ENCODE results near the gene FLAD1. TPM values are rescaled to one million over a fixed set of nuclear protein-coding genes. Genes with fewer than 3 reads are reported as not detected.
"Not testable (repeated sequence)": the region's sequence is repeated elsewhere in the genome, so short reads cannot be mapped to it uniquely, and the experiment has no call there.

The FLAD1 gene
- total and polyA plus RNA-seq, 2 donors (not counting 3 experiments of a cell fraction or from before 2014, with no cell fraction given): 42.2 to 59.1 TPM

DNA sequence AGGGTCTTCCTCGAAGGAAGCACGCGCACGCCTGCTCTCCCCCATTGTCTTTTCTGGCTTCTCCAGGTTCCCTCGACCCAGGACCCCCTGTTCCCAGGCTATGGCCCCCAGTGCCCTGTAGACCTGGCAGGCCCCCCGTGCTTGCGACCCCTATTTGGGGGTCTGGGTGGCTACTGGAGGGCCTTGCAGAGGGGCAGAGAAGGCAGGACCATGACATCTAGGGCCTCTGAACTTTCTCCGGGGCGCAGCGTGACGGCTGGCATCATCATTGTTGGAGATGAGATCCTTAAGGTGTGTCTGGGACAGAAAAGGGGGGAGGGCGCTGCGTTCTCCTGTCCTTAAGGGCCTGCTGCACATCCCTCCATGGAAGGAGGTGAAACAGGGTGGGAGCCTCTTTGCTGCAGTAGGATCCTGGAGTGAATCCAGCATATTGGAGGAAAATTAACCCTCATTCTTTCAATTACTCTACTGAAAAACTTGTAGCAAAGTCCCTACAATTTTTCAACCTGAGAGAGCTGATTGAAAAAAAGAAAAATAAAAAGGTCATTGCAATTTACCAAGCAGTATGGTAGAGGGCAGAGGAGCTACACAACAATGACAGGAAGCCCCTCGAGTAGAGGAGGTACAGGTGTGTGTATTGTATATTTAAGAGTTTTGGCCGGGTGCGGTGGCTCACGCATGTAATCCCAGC lies 777 bp downstream of the FLAD1 start:
- H3K4me3 ChIP-seq (replicated peaks in 1 of 3; ENCODE audit: insufficient read depth in 1 of 3, low read depth in 1 of 3, low read length in 3 of 3): peak overlapping the region; percentile 67 to 98 (median 92)
- FAIRE-seq (no peak), DNase-seq (ENCODE audit: low read depth, low spot score) (no peak)
- intact Hi-C loops (cut with micrococcal nuclease) (loop anchor here (1.0 kb wide), 2 partner anchors 10 to 22 kb away; partner anchors contain the start of gene CKS1B), dilution Hi-C loops (cut with MboI; ENCODE audit: extremely low pct_ligation_motif_present, low sequenced_read_pairs) (no loop called here)
- ChIA-PET CTCF (interaction anchor here (0.6 to 1.8 kb wide), 15 partner anchors 9 to 87 kb away, joined by 3 to 8 read pairs (median 4); partner anchors contain the start of genes ADAM15, CKS1B, EFNA4 and LENEP), POLR2A (interaction anchor here (0.7 to 1.4 kb wide), 2 partner anchors 10 kb away, joined by 4 read pairs; partner anchors contain the start of gene LENEP)
- peak overlapping the region; percentile 39 for H3K27ac ChIP-seq (ENCODE audit: insufficient read depth, low read depth, low read length)
- H3K36me3 ChIP-seq (ENCODE audit: control insufficient read depth in 2 of 2, extremely low read depth in 1 of 2, insufficient read depth in 2 of 2, low read length in 2 of 2): peaks cover 3 to 13% of the 10 kb centered on the region in 2 experiments
- no TSS peak for BruUV-seq (replicated peaks)
- no peaks in the 10 kb centered on the region for H3K9me1 ChIP-seq (replicated peaks; ENCODE audit: control insufficient read depth, extremely low read depth, insufficient read depth, low read length)
- H3K79me2 ChIP-seq (ENCODE audit: control insufficient read depth, insufficient read depth, low read length): peaks cover 23% of the 10 kb centered on the region
- peaks cover 11% of the 10 kb centered on the region for H3K4me1 ChIP-seq (ENCODE audit: control insufficient read depth, extremely low read depth, insufficient read depth, low read length)
- H3K9me3 ChIP-seq (replicated peaks; ENCODE audit: control insufficient read depth, insufficient read depth, low read length): no peaks in the 10 kb centered on the region
- no peaks in the 10 kb centered on the region for H3K27me3 ChIP-seq (ENCODE audit: control insufficient read depth in 2 of 2, insufficient read depth in 2 of 2, low read length in 2 of 2)
- H3K9ac ChIP-seq (replicated peaks; ENCODE audit: extremely low read depth, insufficient read depth, low read length): peak overlapping the region; percentile 79
- H3K4me2 ChIP-seq (ENCODE audit: insufficient read depth, low read length): peak overlapping the region; percentile 88
- peak overlapping the region; percentile 56 for H2AFZ ChIP-seq (ENCODE audit: low read depth, low read length)
- H4K20me1 ChIP-seq (replicated peaks; ENCODE audit: control insufficient read depth, extremely low read depth, insufficient read depth, low read length): no peaks in the 10 kb centered on the region
- no peak for TF ChIP-seq GATA2 (IDR thresholded peaks at IDR 0.05; ENCODE audit: insufficient read depth, insufficient read length, low read depth, low read length)

DNA sequence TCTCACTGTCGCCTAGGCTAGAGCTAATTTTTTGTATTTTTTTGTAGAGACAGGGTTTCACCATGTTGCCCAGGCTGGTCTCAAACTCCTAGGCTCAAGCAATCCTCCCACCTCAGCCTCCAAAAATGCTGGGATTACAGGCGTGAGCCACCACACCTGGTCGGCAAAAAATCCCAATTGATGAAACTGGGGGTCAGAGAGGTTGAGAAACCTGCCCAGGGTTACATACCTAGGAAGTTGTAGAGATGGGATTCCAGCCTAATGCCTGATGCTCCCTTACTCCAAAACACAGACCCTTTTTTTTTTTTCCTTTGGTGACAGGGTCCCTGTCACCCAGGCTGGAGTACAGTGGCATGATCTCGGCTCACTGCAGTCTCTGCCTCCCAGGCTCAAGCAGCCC lies 3.6 kb downstream of the FLAD1 start:
- H2AFZ ChIP-seq (ENCODE audit: low read depth, low read length); H3K9me1 ChIP-seq (replicated peaks; ENCODE audit: control insufficient read depth, extremely low read depth, insufficient read depth, low read length); intact Hi-C loops (cut with micrococcal nuclease); POLR2A ChIA-PET; FAIRE-seq; BruUV-seq (replicated peaks); H3K4me3 ChIP-seq (replicated peaks in 1 of 3; ENCODE audit: insufficient read depth in 1 of 3, low read depth in 1 of 3, low read length in 3 of 3); H3K9ac ChIP-seq (replicated peaks; ENCODE audit: extremely low read depth, insufficient read depth, low read length); H3K27me3 ChIP-seq (ENCODE audit: control insufficient read depth in 2 of 2, insufficient read depth in 2 of 2, low read length in 2 of 2); dilution Hi-C loops (cut with MboI; ENCODE audit: extremely low pct_ligation_motif_present, low sequenced_read_pairs); H3K27ac ChIP-seq (ENCODE audit: insufficient read depth, low read depth, low read length); H4K20me1 ChIP-seq (replicated peaks; ENCODE audit: control insufficient read depth, extremely low read depth, insufficient read depth, low read length); H3K9me3 ChIP-seq (replicated peaks; ENCODE audit: control insufficient read depth, insufficient read depth, low read length); H3K4me2 ChIP-seq (ENCODE audit: insufficient read depth, low read length); DNase-seq (ENCODE audit: low read depth, low spot score): not testable (repeated sequence)
- CTCF ChIA-PET: interaction anchor here (1.2 to 2.3 kb wide), 3 partner anchors 12 to 31 kb away, joined by 3 to 10 read pairs (median 6); partner anchors contain the start of gene SHC1
- peaks cover 11% of the 10 kb centered on the region for H3K4me1 ChIP-seq (ENCODE audit: control insufficient read depth, extremely low read depth, insufficient read depth, low read length)
- H3K36me3 ChIP-seq (ENCODE audit: control insufficient read depth in 2 of 2, extremely low read depth in 1 of 2, insufficient read depth in 2 of 2, low read length in 2 of 2): peaks cover 3 to 24% of the 10 kb centered on the region in 2 experiments
- H3K79me2 ChIP-seq (ENCODE audit: control insufficient read depth, insufficient read depth, low read length): peaks cover 18% of the 10 kb centered on the region
